ENCODE measurements around the gene MAPK8. TPM values are rescaled to one million over a fixed set of nuclear protein-coding genes. Genes with fewer than 3 reads are reported as not detected.

MAPK8 gene
- total RNA-seq, 1 experiment from 2014 or later, result 67.5 TPM

GRCh38 chr10:48307711-48308018 is 1.2 kb downstream of the MAPK8 start:
- Histone ChIP-seq H3K79me2 (ENCODE audit: low read depth) (peaks cover 54% of the 10 kb centered on the region), H3F3A (ENCODE audit: insufficient read depth, low read depth) (peaks cover 34% of the 10 kb centered on the region), H3K9me3 (ENCODE audit: insufficient read depth, low read depth) (no peaks in the 10 kb centered on the region), H3K4me2 (peak overlapping the region; percentile 92), H4K20me1 (ENCODE audit: insufficient read depth) (peaks cover 16% of the 10 kb centered on the region; the same call in 1 of the 2 replicates), H3K27ac (no peak overlapping the region), H3K4me3 (peak overlapping the region; percentile 85), H3K36me3 (ENCODE audit: low read depth) (no peaks in the 10 kb centered on the region), H3K27me3 (ENCODE audit: insufficient read depth, low read depth) (no peaks in the 10 kb centered on the region), H2AFZ (no peak overlapping the region; the same call in 1 of the 2 replicates), H3K9me2 (ENCODE audit: insufficient read depth) (no peaks in the 10 kb centered on the region), H3K4me1 (replicated peaks; ENCODE audit: insufficient read depth) (peaks cover 57% of the 10 kb centered on the region)
- CTCF ChIA-PET, result interaction anchor here (0.6 kb wide), 1 partner anchor 13 kb away, joined by 4 read pairs; no protein-coding TSS in a partner anchor
- no TSS peak for BruUV-seq (replicated peaks)
- POLR2A ChIA-PET (ENCODE audit: unreplicated experiment), result no interaction called here
- intact Hi-C loops (cut with micrococcal nuclease; ENCODE audit: unreplicated experiment), result loop anchor here (2.0 to 5.0 kb wide), 3 partner anchors 19 to 349 kb away; no protein-coding TSS in a partner anchor
- DNase-seq, result no peak
- TF ChIP-seq EZH2 (IDR thresholded peaks at IDR 0.05; ENCODE audit: low read depth), result no peak
- TF ChIP-seq, protein P1, sequence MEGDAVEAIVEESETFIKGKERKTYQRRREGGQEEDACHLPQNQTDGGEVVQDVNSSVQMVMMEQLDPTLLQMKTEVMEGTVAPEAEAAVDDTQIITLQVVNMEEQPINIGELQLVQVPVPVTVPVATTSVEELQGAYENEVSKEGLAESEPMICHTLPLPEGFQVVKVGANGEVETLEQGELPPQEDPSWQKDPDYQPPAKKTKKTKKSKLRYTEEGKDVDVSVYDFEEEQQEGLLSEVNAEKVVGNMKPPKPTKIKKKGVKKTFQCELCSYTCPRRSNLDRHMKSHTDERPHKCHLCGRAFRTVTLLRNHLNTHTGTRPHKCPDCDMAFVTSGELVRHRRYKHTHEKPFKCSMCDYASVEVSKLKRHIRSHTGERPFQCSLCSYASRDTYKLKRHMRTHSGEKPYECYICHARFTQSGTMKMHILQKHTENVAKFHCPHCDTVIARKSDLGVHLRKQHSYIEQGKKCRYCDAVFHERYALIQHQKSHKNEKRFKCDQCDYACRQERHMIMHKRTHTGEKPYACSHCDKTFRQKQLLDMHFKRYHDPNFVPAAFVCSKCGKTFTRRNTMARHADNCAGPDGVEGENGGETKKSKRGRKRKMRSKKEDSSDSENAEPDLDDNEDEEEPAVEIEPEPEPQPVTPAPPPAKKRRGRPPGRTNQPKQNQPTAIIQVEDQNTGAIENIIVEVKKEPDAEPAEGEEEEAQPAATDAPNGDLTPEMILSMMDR (conservative IDR thresholded peaks at IDR 0.05), result no peak

DNA sequence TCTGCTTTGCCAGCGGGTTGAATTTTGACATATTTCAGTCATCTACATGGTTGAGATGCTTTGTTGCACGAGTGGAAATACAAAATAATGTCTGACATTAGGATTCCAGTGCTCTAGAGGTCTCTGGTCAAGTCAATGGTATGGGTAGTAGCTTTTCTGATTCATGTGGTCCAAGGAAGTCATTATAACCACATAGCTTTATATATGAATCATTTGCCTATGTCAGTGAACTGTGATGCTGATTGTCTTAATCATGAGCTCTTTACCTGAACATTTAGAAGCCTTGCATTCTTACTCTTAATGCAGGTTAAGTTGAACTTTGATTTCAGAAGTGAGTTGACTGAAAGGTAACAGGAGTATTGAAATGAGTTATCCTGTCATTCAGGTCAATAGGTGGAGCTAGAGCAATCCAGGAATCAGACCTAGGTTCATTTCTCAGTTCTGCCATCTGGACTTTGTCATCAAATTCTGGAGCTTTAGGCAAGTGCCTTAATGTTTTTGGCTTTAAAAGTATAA is 3.3 kb downstream of the MAPK8 start:
- no peaks in the 10 kb centered on the region for H3K27me3 ChIP-seq (ENCODE audit: insufficient read depth, low read depth)
- ChIA-PET POLR2A (ENCODE audit: unreplicated experiment) (interaction anchor here (0.6 to 1.1 kb wide), 4 partner anchors 21 to 204 kb away, joined by 3 to 4 read pairs (median 3); no protein-coding TSS in a partner anchor), CTCF (interaction anchor here (0.6 to 1.9 kb wide), 6 partner anchors 10 to 347 kb away, joined by 3 to 23 read pairs (median 6); no protein-coding TSS in a partner anchor)
- no peak overlapping the region for H3K4me3 ChIP-seq
- peak overlapping the region; percentile 61 for H3K27ac ChIP-seq
- peaks cover 34% of the 10 kb centered on the region for H3F3A ChIP-seq (ENCODE audit: insufficient read depth, low read depth)
- peak overlapping the region; percentile 56 for H3K4me2 ChIP-seq
- peaks cover 75% of the 10 kb centered on the region for H3K79me2 ChIP-seq (ENCODE audit: low read depth)
- BruUV-seq (replicated peaks), result no TSS peak
- intact Hi-C loops (cut with micrococcal nuclease; ENCODE audit: unreplicated experiment), result loop anchor here (1.0 to 5.0 kb wide), 2 partner anchors 23 to 53 kb away; no protein-coding TSS in a partner anchor
- H3K36me3 ChIP-seq (ENCODE audit: low read depth), result no peaks in the 10 kb centered on the region
- no peaks in the 10 kb centered on the region for H3K9me2 ChIP-seq (ENCODE audit: insufficient read depth)
- TF ChIP-seq, protein P1 (conservative IDR thresholded peaks at IDR 0.05), result peak; percentile 63; the same call in 1 of the 2 replicates
- TF ChIP-seq EZH2 (IDR thresholded peaks at IDR 0.05; ENCODE audit: low read depth), result no peak
- H4K20me1 ChIP-seq (ENCODE audit: insufficient read depth), result peaks cover 18% of the 10 kb centered on the region; the same call in 1 of the 2 replicates
- peaks cover 59% of the 10 kb centered on the region for H3K4me1 ChIP-seq (replicated peaks; ENCODE audit: insufficient read depth)
- H3K9me3 ChIP-seq (ENCODE audit: insufficient read depth, low read depth), result no peaks in the 10 kb centered on the region
- peak in 1 of 2 experiments; percentile 97 for DNase-seq
- no peak overlapping the region for H2AFZ ChIP-seq

DNA sequence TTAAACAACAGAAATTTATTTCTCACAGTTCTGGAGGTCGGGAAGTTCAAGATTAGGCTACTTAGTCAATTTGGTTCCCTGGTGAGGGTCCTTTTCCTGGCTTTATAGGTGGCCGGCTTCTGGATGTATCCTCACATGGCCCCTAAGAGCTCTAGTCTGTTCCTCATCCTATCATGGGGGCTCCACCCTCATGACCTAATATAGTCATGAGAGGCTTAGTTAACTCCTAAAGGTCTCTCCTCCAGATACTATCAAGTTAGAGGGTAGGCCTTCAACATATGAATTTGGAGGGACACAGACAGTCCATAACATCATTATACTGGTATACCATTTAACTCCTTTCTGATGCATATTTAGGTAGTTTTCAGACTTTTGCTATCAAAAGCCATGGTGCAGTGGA is 7.6 kb downstream of the MAPK8 start:
- DNase-seq, result no peak
- Histone ChIP-seq H3K4me1 (replicated peaks; ENCODE audit: insufficient read depth) (peaks cover 68% of the 10 kb centered on the region), H3K36me3 (ENCODE audit: low read depth) (no peaks in the 10 kb centered on the region), H3K79me2 (ENCODE audit: low read depth) (peaks cover 94% of the 10 kb centered on the region), H2AFZ (no peak overlapping the region), H3K9me3 (ENCODE audit: insufficient read depth, low read depth) (no peaks in the 10 kb centered on the region), H3F3A (ENCODE audit: insufficient read depth, low read depth) (peaks cover 36% of the 10 kb centered on the region), H3K4me3 (no peak overlapping the region), H3K9me2 (ENCODE audit: insufficient read depth) (no peaks in the 10 kb centered on the region), H3K27me3 (ENCODE audit: insufficient read depth, low read depth) (no peaks in the 10 kb centered on the region), H4K20me1 (ENCODE audit: insufficient read depth) (peaks cover 24% of the 10 kb centered on the region), H3K4me2 (no peak overlapping the region), H3K27ac (no peak overlapping the region)
- POLR2A ChIA-PET (ENCODE audit: unreplicated experiment), result no interaction called here
- intact Hi-C loops (cut with micrococcal nuclease; ENCODE audit: unreplicated experiment), result no loop called here
- TF ChIP-seq EZH2 (IDR thresholded peaks at IDR 0.05; ENCODE audit: low read depth), result no peak
- TF ChIP-seq, protein P1 (conservative IDR thresholded peaks at IDR 0.05), result no peak
- BruUV-seq (replicated peaks), result no TSS peak
- CTCF ChIA-PET, result no interaction called here

All from PC-9 (cell line).